Breast epithelium (tissue), 4 donors: ENCODE measurements around the gene ST14. TPM values are rescaled to one million over a fixed set of nuclear protein-coding genes. Genes with fewer than 3 reads are reported as not detected.
"Not testable (repeated sequence)": the region's sequence is repeated elsewhere in the genome, so short reads cannot be mapped to it uniquely, and the experiment has no call there.

ENCODE experiments used
- DNase-seq, 2 donors: peaks; one replicate each; pipeline ENCODE4 v3.0.0-alpha.2; 2019; ENCODE audit warnings: low spot score in 2 of 2
- H3K27ac ChIP-seq, 2 donors: fragments of 200-600 bp; sonication (generic) in 1 of 2; one replicate each; pipeline ENCODE4 v1.5.1; 2016 to 2019; ENCODE audit warnings: mild to moderate bottlenecking in 1 of 2
- H3K27me3 ChIP-seq, 2 donors: fragments of 200-600 bp; sonication (generic) in 1 of 2; one replicate each; pipeline versions ENCODE4 v1.5.1 to v1.6.0; 2017 to 2019; ENCODE audit warnings: control low read depth in 1 of 2, mild to moderate bottlenecking in 1 of 2
- H3K36me3 ChIP-seq: fragments of 200-600 bp; one replicate; pipeline ENCODE4 v1.5.1; 2019
- H3K4me1 ChIP-seq, 2 donors: fragments of 200-600 bp; sonication (generic); one replicate each; pipeline ENCODE4 v1.5.1; 2016 to 2019; ENCODE audit warnings: control low read depth in 1 of 2
- H3K4me3 ChIP-seq, 3 donors: fragments of 200-600 bp; sonication (generic); 1 replicate in 2 of 3; 2 replicates in 1 of 3; pipeline ENCODE4 v1.5.1; 2016 to 2019; ENCODE audit warnings: mild to moderate bottlenecking in 3 of 3, moderate library complexity in 2 of 3
- H3K9me3 ChIP-seq, 2 donors: fragments of 200-600 bp; sonication (generic) in 1 of 2; one replicate each; pipeline ENCODE4 v1.5.1; 2016 to 2019; ENCODE audit warnings: control low read depth in 1 of 2
- CTCF ChIP-seq, 3 donors: fragments of 450-650 bp; IDR thresholded peaks; one replicate each; pipeline ENCODE4 v1.5.1; 2016 to 2017; ENCODE audit warnings: antibody characterized with exemption in 3 of 3, mild to moderate bottlenecking in 3 of 3, moderate library complexity in 3 of 3
- POLR2A ChIP-seq: fragments of 450-650 bp; IDR thresholded peaks from one replicate; pipeline ENCODE4 v1.6.1; 2016; ENCODE audit warnings: antibody characterized with exemption, mild to moderate bottlenecking, moderate library complexity
- POLR2AphosphoS5 ChIP-seq, 3 donors: sonication (generic); formaldehyde crosslinking; IDR thresholded peaks; one replicate each; pipeline ENCODE4 v1.6.1; 2017; ENCODE audit warnings: antibody characterized with exemption in 3 of 3
- intact Hi-C: fragments of 100-400 bp; cut with DNase I; formaldehyde crosslinking; loops from one replicate; pipeline ENCODE4 v1.15.1; 2023; ENCODE audit warnings: low total_unique reads
- total RNA-seq, 3 donors: library from RNA; depleted of rRNA; stranded (reverse); fragments of >200 nt; gene quantifications; one replicate each; pipeline ENCODE4 v1.1.0, GENCODE V29; 2016

ST14 gene
- total RNA-seq, 3 donors from 2014 or later = 9.9 to 89.0 (median 48.5) TPM

- no peaks in the 10 kb centered on the region for H3K9me3 ChIP-seq
- no peak overlapping the region for H3K27ac ChIP-seq
- DNase-seq = no peak
- H3K27me3 ChIP-seq = no peaks in the 10 kb centered on the region
- no peak overlapping the region for H3K4me3 ChIP-seq
- TF ChIP-seq POLR2A (no peak), POLR2AphosphoS5 (IDR thresholded peaks at IDR 0.05) (no peak), CTCF (IDR thresholded peaks at IDR 0.05) (no peak)
- intact Hi-C loops = no loop called here
- no peaks in the 10 kb centered on the region for H3K4me1 ChIP-seq
- H3K36me3 ChIP-seq = no peaks in the 10 kb centered on the region
These were observed 87.7 kb downstream of the ST14 start for GRCh38 chr11:130247319-130247718.

- Histone ChIP-seq H3K9me3 (no peaks in the 10 kb centered on the region), H3K27ac (no peak overlapping the region), H3K36me3 (no peaks in the 10 kb centered on the region), H3K4me3 (no peak overlapping the region), H3K4me1 (no peaks in the 10 kb centered on the region), H3K27me3 (no peaks in the 10 kb centered on the region)
- TF ChIP-seq POLR2A (no peak), CTCF (IDR thresholded peaks at IDR 0.05) (no peak), POLR2AphosphoS5 (IDR thresholded peaks at IDR 0.05) (no peak)
- intact Hi-C loops = no loop called here
- DNase-seq = no peak
These were observed 89.8 kb downstream of the ST14 start for GRCh38 chr11:130249371-130249770.

DNA sequence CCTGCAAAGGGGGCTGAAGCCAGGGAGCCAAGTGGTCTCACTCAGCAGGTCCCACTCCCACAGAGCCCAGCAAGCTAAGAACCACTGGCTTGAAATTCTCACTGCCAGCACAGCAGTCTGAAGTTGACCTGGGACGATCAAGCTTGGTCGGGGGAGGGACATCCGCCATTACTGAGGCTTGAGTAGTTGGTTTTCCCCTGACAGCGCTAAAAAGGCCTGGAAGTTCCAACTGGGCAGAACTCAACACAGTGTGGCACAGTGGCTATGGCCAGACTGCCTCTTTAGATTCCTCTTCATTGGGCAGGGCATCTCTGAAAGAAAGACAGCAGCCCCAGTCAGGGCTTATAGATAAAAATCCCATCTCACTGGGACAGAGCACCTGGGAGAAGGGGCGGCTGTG, 90.3 kb downstream of the ST14 start:
- H3K4me1 ChIP-seq, intact Hi-C loops, H3K27me3 ChIP-seq, DNase-seq, H3K27ac ChIP-seq, H3K36me3 ChIP-seq, H3K4me3 ChIP-seq, H3K9me3 ChIP-seq: not testable (repeated sequence)

DNA sequence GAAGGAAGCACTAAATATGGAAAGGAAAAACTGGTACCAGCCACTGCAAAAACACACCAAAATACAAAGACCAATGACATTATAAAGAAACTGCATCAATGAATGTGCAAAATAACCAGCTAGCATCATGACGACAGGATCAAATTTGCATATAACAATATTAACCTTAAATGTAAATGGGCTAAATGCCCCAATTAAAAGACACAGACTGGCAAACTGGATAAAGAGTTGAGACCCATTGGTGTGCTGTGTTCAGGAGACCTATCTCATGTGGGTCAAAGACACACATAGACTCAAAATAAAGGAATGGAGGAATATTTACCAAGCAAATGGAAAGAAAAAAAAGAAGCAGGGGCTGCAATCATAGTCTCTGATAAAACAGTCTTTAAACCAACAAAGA, 92.2 kb downstream of the ST14 start:
- DNase-seq, H3K4me3 ChIP-seq, H3K9me3 ChIP-seq, H3K27me3 ChIP-seq, H3K36me3 ChIP-seq, H3K27ac ChIP-seq, H3K4me1 ChIP-seq, intact Hi-C loops: not testable (repeated sequence)

Other genes with a start within 250 kb of the ST14 start
- gene PRDM10, start 156.9 kb upstream of the ST14 start, total RNA-seq = 10 to 100 TPM in 2 of 3 donors, 1 to 10 TPM in 1; 4.5 to 15.2 (median 10.8) TPM
- gene APLP2, start 89.9 kb upstream of the ST14 start, total RNA-seq = 100 to 1,000 TPM; 305 to 560 (median 418) TPM
- gene ZBTB44, start 155.1 kb downstream of the ST14 start, total RNA-seq = 100 to 1,000 TPM in 2 of 3 donors, 10 to 100 TPM in 1; 73.8 to 111 (median 107) TPM